ENCODE data around the gene PDP2.
A peak's percentile ranks its signal among the peaks of the same experiment; 100 is the strongest.
"Not testable (repeated sequence)": the region's sequence is repeated elsewhere in the genome, so short reads cannot be mapped to it uniquely, and the experiment has no call there.

PDP2 gene

DNA sequence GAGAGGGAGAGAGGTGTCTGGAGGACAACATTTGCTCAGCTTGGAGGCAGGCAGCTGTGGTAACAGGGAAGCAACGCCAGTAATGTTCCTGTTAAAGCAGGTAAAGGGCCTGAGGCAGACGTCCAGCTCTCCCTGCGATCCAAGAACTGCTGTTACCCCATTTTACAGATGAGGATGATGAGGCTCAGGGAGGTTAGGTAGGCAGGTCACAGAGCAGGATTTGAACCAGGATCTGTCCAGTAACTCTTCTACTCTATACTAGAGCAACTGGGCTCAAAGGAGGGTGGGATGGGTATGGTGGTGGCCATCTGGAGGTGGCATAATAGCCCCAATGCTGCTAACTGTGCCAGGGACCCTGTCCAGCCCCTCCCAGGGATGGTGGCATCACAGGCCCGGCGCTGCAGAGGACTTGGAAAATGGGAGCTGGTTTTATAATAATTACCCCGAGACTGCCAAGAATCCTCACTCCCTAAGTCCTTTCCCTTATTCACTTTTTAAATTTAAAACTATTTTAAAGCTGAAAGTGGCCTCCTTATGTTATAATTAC is 24.1 kb upstream of the PDP2 start:
- no peak for DNase-seq

GRCh38 chr16:66856801-66857200 is 23.5 kb upstream of the PDP2 start:
- DNase-seq, result no peak

DNA sequence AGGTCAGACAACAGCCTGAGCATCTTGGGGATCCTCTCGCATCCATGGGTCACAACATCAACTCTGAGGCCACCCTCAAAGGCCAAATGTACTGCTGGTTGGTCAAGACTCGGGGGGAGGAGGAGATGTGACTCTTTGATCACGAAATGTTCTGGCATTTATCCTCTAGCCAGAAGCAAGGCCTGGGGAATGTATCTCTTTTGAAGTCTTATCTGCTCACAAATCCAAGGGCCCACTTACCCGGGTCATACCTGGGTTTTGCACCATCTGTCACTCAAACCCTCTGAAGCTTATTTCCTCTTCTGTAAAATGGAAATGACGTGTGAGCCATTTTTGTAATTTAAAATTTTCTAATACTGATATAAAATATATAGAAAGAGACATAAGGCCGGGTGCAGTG is 22.9 kb upstream of the PDP2 start:
- DNase-seq, result no peak

DNA sequence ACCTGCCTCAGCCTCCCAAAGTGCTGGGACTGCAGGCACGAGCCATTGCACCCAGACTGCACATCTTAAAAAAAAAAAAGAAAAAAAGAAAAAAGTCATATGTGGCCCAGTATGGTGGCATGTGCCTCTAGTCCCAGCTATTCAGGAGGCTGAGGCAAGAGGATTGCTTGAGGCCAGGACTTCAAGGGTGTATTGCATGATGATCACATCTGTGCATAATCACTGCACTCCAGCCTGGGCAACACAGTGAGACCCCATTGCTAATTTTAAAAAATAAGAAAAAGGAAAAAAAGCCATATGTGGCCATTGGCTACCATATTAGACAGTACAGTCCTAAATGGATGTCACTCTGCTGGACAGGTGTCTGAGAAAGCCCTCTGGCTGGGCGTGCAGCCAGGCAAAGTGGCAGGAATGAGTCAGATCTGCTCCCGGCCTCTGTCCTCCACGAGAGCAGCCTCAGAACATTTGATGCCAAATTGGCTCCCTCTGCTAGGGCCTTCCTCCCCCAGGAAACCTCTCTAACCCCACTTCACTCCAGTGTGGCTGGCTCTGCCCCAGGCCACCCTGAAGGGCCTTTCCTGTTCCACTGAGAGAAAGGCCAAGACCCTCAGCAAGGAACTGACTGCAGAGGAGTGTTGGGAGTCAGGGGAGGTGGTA is 21.4 kb upstream of the PDP2 start:
- DNase-seq, result no peak

GRCh38 chr16:66859397-66860068 is 20.8 kb upstream of the PDP2 start:
- DNase-seq, result no peak

DNA sequence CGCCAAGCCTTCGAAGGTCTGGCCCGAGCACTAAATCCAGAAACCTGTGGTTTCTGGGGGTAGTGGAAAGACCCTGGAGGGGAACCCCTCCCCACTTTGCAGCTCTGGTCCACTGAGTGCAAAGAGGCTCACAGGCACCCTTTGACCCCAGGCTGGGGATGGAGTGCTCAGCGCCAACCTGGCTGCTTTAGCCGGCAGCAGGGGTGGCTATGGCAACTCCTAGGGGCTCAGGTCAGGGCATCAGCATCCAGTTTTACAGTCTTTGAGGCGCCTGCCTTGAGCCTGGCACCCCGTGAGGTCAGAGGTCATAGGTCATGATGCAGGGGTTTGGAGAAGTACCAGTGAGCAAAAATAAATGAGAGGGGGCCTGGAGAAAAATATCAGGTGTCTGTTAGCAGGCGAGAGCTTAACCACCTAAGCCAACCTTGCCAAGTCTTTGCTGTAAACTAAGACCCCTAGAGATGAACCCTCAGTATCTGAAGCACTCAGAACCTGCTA is 18.2 kb upstream of the PDP2 start:
- no peak for DNase-seq

GRCh38 chr16:66863707-66864106 is 16.6 kb upstream of the PDP2 start:
- DNase-seq, result no peak

- DNase-seq, result no peak
Measured at GRCh38 chr16:66869424-66869823, 10.9 kb upstream of the PDP2 start.

DNA sequence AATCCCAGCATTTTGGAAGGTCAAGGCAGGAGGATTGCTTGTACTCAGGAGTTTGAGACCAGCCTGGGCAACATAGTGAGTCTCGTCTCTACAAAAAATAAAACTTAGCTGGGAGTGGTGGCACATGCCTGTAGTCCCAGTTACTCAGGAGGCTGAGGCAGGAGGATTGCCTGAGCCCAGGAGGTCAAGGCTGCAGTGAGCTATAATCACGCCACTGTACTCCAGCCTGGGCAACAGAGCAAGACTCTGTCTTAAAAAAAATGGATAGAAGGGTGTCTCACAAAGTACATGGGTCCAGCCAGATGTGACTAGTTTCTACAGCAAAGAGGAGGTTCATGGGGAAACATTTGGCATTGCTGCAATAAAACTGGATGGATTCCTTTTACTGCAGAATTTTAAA is 9.0 kb upstream of the PDP2 start:
- DNase-seq, result not testable (repeated sequence)

- no peak for DNase-seq
Measured at GRCh38 chr16:66871840-66872239, 8.5 kb upstream of the PDP2 start.

DNA sequence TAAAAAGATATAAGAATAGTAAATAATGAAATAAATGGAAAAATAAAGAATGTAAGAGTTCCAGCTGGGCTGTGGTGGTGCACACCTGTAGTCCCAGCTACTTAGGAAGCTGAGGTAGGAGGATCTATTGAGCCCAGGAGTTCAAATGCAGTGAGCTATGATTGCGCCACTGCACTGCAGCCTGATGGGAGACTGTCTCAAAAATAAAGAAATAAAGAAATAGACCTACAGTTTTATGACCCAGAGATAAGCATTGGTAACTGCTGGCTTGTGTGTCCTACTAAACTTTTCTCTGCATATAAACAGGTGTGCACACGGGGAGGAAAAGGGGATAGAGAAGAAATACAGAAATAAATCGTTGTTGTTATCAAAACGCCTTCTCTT is 7.8 kb upstream of the PDP2 start:
- DNase-seq, result no peak

DNA sequence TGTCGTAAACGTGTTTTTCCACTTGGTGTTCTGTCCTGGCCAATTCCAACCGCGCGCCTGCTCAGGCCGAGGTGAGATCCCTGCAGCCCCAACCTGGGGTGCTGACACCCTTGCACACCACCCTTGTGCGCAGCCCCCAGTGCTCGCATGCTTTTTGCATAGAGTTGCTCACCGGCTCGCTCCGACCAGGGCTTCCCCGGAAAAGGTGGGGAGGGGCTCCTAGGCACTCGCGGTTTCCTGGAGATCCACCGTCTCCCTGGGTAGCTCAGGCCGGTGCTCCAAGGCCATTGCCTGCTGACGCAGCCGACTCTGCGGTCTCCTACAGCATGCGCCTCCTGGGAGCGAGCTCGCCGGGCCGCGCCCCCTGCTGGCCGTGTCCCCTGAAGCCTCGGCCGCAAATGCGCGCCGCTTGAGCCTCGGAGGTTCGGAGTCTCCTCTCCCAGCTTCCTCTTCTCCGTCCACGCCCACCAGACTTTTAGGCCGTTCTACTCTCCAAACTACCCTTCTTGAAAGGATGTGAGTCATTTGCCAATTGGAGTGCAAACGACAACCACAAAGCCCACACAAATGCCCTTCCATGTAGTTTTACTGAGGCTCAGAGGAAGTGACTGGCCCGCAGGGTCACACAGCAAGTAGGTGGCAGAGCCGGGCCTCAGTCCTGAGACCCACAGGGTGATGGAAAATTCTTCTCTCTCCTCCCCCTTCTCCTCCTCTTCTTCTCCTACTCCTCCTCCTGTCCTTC is 7.2 kb upstream of the PDP2 start:
- DNase-seq, result peak; percentile 88 to 91

GRCh38 chr16:66873685-66874055 is 6.6 kb upstream of the PDP2 start:
- peak in 1 of 2 donors; percentile 14 for DNase-seq

DNA sequence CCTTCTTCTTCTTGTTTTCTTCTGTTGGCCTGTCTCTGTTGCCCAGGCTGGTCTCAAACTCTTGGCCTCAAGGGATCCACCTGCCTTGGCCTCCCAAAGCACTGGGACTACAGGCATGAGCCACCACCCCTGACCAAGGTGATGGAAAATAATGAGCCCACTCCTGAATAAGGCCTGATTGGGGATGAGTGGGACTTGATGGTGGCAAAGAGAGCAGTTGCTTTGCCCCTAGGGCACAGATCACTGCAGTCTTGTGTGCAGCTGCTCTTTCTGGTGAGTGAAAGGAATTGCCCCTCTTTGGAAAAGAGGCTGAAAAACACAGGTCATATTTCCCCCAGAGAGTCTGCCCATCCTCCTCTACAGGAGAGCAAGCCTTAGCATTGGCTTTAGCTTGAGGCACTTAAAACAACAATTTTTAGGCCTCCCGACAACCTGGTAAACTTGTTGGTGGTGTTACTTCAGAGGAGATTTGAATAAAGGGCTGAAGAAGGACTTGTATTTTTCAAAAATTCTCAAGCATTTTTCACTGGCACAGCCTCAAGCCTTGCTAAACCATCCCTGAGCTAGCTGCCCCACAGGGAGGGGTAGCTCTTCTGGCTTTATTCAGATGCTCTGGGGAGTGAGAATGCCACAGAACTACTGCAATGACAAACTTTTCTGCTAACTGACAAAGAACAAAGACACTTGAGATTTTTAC is 6.1 kb upstream of the PDP2 start:
- DNase-seq, result peak in 1 of 2 donors; percentile 2

DNA sequence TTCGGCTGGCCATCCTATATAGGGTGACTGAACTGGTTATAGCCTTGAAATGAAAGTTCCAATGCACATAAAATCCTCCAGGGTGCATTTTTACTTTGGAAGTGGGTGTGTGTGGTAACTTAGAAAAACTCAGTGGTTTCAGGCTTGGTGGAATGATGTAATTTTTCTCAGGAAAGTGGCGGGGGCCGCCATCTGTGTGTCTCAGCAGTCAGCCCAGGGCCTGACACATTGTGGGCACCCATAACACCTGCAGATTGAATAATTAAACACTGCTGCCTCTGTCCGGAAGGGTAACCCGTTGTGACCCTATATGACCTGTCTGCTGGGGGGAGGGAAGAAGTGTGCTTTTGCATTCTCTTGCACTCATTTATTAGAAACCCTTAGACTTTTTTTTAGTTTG is 2.2 kb upstream of the PDP2 start:
- peak in 1 of 2 donors; percentile 23 for DNase-seq

DNA sequence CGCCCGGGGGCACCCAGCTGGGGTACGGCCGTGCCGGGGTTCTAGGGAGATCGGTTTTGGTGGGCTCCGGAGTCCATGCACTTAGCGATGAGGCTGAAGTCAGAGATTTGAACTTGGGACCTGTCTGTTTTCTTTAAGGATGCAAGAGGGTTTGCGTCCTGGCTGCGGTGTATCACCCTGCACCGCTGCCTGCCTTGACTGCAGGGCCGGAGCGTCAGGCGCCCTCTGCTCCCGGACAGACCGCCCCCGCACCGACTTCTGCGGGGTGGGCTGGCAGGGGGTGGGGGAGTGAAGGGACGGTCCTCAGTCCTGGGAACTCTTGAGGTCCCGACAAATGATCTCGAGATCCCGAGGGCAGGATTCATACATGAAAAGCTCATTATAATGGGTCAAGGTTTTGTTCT is 701 bp downstream of the PDP2 start:
- no peak for DNase-seq

DNA sequence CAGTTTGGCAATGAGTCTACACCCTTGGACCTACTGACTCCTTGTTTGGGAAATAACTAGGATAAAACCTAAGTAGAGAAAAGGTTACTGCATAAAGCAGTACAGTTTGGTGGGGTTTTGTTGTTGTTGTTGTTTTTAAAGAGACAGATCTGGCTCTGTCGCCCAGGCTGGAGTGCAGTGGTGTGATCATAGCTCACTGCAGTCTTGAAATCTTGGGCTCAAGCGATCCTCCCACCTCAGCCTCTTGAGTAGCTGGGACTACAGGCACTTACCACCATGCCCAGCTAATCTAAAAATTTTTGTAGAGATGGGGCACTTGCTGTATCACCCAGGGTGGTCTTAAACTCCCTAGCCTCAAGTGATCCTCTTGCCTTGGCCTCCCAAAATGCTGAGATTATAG is 1.2 kb downstream of the PDP2 start:
- no peak for DNase-seq

DNA sequence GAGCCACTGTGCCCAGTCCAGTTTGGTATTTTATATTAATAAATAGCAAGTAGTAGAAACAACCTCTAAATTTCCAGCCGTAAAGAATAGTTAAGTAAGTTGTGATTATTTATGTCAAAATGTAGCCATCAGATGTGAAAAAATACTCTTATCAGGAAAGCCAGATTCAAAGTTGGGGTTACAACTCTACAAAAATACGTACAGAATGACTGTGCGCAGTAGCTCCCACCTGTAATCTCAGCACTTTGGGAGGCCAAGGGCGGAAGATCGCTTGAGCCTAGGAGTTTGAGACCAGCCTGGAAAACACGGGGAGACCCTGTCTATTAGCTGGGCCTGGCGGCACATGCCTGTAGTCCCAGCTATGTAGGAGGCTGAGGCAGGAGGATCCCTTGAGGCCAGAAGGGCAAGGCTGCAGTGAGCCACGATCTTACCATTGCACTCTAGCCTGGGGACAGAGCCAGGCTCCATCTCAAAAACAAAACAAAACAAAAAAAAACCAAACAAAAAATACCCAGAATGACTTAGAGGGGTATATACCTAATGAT is 1.7 kb downstream of the PDP2 start:
- no peak for DNase-seq

- DNase-seq, result no peak
Measured at GRCh38 chr16:66882702-66883101, 2.4 kb downstream of the PDP2 start.

GRCh38 chr16:66885491-66885890 is 5.2 kb downstream of the PDP2 start:
- DNase-seq, result no peak

DNA sequence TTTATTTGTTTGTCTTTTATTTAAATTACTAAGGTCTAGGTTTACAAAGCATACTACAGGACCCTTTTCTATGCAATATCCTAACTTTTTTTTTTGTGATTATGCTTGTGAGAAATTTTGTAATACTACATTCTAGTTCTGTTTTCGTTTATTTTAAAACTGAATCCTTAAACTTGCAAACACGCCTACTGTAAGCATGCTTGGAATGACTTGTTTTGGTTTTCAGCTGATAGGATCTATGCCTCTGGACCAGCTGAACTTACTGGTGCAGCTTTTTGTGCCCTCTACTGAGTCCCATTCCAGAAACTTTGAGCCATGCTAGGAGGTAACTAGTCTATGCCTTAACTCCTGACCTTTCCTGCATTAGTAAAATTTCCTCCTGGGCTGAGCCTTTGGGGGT is 6.0 kb downstream of the PDP2 start:
- DNase-seq, result no peak

DNA sequence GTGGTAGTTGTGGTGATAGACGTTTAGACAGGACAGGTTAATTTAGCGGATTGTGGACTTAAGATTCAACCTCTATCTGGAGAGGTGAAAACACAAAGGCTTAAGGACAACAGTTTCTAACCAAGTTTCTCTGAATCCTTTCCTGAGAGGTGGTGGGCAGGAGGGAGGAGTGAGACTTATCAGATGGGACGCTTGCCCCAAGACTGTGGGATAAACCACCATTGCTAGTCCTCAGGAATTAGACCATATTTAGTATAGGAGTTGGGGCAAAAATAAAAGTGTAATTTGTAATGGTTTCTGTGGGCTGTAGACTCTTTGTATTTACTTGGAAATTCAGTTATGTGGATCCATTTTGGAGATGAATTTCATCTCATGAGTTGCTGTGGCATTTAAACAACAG is 6.6 kb downstream of the PDP2 start:
- no peak for DNase-seq
